GM21360 (cell line): ENCODE data around the gene FUT9.

Experiments
- ATAC-seq: cut with Tn5 transposase; IDR thresholded peaks from one replicate; pipeline ENCODE4 v1.9.1; 2021; ENCODE audit warnings: mild to moderate bottlenecking, moderate library complexity; ENCODE audit not compliant: unreplicated experiment

The FUT9 gene

GRCh38 chr6:96066376-96066775 is 50.6 kb downstream of the FUT9 start:
- ATAC-seq: no peak

GRCh38 chr6:96073555-96073954 is 57.8 kb downstream of the FUT9 start:
- ATAC-seq: no peak

- ATAC-seq: no peak
Measured at GRCh38 chr6:96074006-96074405, 58.2 kb downstream of the FUT9 start.

- ATAC-seq: no peak
Measured at GRCh38 chr6:96075826-96076225, 60.1 kb downstream of the FUT9 start.

GRCh38 chr6:96086745-96087144 is 71.0 kb downstream of the FUT9 start:
- no peak for ATAC-seq

- no peak for ATAC-seq
Measured at GRCh38 chr6:96089173-96089572, 73.4 kb downstream of the FUT9 start.

- no peak for ATAC-seq
Measured at GRCh38 chr6:96094077-96094476, 78.3 kb downstream of the FUT9 start.

GRCh38 chr6:96099069-96099468 is 83.3 kb downstream of the FUT9 start:
- ATAC-seq: no peak

- no peak for ATAC-seq
Measured at GRCh38 chr6:96101564-96101963, 85.8 kb downstream of the FUT9 start.

- no peak for ATAC-seq
Measured at GRCh38 chr6:96104910-96105309, 89.1 kb downstream of the FUT9 start.

- ATAC-seq: no peak
Measured at GRCh38 chr6:96110878-96111277, 95.1 kb downstream of the FUT9 start.

GRCh38 chr6:96116674-96117073 is 100.9 kb downstream of the FUT9 start:
- ATAC-seq: no peak

GRCh38 chr6:96124778-96125177 is 109.0 kb downstream of the FUT9 start:
- ATAC-seq: no peak

GRCh38 chr6:96138406-96138805 is 122.6 kb downstream of the FUT9 start:
- no peak for ATAC-seq

- ATAC-seq: no peak
Measured at GRCh38 chr6:96142142-96142541, 126.4 kb downstream of the FUT9 start.

- no peak for ATAC-seq
Measured at GRCh38 chr6:96150431-96150830, 134.7 kb downstream of the FUT9 start.

GRCh38 chr6:96151707-96152106 is 135.9 kb downstream of the FUT9 start:
- ATAC-seq: no peak

- ATAC-seq: no peak
Measured at GRCh38 chr6:96152114-96152708, 136.4 kb downstream of the FUT9 start.

- no peak for ATAC-seq
Measured at GRCh38 chr6:96153775-96154174, 138.0 kb downstream of the FUT9 start.

- ATAC-seq: no peak
Measured at GRCh38 chr6:96156425-96156824, 140.7 kb downstream of the FUT9 start.

GRCh38 chr6:96157018-96157565 is 141.3 kb downstream of the FUT9 start:
- ATAC-seq: peak; percentile 95

- no peak for ATAC-seq
Measured at GRCh38 chr6:96162711-96163120, 146.9 kb downstream of the FUT9 start.

GRCh38 chr6:96164802-96165201 is 149.0 kb downstream of the FUT9 start:
- ATAC-seq: peak; percentile 67
